Measurements from ENCODE around the gene PCDHGA1.
"Not testable (repeated sequence)": the region's sequence is repeated elsewhere in the genome, so short reads cannot be mapped to it uniquely, and the experiment has no call there.

The PCDHGA1 gene

GRCh38 chr5:141383345-141383744, 53.0 kb downstream of the PCDHGA1 start:
- DNase-seq, result no peak

GRCh38 chr5:141384471-141385267, 54.4 kb downstream of the PCDHGA1 start:
- no peak for DNase-seq

DNA sequence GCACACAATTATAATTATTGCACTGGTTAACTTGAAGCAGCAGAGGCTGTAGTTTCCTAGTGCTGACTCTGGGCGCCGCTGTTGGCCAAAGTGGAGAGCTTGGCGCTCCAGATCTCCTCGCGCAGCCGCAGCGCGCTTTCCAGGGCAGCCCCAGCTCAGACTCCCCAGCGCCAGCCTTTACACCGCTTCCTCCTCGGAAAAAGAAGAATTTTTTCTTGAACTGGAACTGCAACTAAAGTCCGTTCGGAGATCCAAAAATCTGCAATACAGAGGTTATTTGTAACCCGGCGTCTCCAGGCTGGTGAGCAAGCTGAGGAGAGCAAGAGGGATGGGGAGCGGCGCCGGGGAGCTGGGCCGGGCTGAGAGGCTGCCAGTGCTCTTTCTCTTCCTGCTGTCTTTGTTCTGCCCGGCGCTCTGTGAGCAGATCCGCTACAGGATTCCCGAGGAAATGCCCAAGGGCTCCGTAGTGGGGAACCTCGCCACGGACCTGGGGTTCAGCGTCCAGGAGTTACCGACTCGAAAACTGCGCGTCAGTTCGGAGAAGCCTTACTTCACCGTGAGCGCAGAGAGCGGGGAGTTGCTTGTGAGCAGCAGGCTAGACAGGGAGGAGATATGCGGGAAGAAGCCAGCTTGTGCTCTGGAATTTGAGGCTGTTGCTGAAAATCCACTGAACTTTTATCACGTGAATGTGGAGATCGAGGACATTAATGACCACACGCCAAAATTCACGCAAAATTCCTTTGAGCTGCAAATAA, 57.4 kb downstream of the PCDHGA1 start, which contains the start of gene PCDHGB4:
Gene PCDHGB4 (plus strand): TSS at position 142 of the 755 bp plus-strand sequence. CDS start 187 bp downstream, at position 329.
- peak; percentile 39 for DNase-seq

- no peak for DNase-seq
Measured at GRCh38 chr5:141388661-141389060, 58.3 kb downstream of the PCDHGA1 start.

GRCh38 chr5:141389153-141390042, 59.1 kb downstream of the PCDHGA1 start:
- no peak for DNase-seq

DNA sequence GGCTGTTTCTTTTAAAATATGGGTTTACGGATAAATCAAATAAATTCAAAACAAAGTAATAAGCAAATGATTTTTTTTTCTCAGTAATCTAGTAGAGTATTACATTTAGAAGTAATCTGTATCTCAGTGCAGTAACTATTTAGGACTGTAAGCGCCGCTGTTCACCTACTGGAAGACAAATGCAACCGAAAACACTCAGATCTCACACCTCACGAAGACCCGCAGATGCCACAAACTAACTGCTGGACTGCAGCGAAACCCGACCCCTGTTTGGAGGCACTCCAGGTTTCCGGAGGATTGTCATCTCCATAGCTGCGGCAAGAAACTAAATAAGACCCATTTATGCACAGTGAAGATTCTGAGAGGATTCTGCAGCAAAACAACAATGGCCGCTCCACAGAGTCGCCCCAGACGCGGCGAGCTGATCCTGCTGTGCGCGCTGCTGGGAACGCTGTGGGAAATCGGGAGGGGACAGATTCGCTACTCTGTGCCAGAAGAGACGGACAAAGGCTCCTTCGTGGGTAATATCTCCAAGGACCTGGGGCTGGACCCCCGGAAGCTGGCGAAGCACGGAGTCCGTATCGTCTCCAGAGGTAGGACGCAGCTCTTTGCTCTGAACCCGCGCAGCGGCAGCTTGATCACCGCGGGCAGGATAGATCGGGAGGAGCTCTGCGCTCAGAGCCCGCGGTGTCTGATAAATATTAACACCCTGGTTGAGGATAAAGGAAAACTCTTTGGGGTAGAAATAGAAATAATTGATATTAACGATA, 62.3 kb downstream of the PCDHGA1 start, which contains the start of gene PCDHGA8:
Gene PCDHGA8 (plus strand): TSS at position 205 of the 770 bp plus-strand sequence. CDS start 181 bp downstream, at position 386.
- DNase-seq, result no peak

DNA sequence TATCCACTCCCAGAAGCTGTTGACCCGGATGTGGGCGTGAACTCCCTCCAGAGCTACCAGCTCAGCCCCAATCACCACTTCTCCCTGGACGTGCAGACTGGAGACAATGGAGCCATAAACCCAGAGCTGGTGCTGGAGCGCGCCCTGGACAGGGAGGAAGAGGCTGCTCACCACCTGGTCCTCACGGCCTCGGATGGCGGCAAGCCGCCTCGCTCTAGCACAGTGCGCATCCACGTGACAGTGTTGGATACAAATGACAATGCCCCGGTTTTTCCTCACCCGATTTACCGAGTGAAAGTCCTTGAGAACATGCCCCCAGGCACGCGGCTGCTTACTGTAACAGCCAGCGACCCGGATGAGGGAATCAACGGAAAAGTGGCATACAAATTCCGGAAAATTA, 63.0 kb downstream of the PCDHGA1 start:
- DNase-seq, result no peak

- not testable (repeated sequence) for DNase-seq
Measured at GRCh38 chr5:141394401-141395187, 64.3 kb downstream of the PCDHGA1 start.

DNA sequence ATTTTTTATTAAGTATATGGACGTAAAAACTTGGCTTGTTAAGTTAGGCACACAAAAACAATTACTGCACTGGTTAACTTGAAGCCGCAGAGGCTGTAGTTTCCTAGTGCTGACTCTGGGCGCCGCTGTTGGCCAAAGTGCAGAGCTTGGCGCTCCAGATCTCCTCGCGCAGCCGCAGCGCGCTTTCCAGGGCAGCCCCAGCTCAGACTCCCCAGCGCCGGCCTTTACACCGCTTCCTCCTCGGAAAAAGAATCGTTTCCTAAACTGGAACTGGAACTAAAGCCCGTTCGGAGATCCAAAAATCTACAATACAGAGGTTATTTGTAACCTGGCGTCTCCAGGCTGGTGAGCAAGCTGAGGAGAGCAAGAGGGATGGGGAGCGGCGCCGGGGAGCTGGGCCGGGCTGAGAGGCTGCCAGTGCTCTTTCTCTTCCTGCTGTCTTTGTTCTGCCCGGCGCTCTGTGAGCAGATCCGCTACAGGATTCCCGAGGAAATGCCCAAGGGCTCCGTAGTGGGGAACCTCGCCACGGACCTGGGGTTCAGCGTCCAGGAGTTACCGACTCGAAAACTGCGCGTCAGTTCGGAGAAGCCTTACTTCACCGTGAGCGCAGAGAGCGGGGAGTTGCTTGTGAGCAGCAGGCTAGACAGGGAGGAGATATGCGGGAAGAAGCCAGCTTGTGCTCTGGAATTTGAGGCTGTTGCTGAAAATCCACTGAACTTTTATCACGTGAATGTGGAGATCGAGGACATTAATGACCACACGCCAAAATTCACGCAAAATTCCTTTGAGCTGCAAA, 67.6 kb downstream of the PCDHGA1 start, which contains the start of gene PCDHGB5:
Gene PCDHGB5 (plus strand): TSS at position 192 of the 796 bp plus-strand sequence. CDS start 181 bp downstream, at position 373.
- peak; percentile 56 for DNase-seq

DNA sequence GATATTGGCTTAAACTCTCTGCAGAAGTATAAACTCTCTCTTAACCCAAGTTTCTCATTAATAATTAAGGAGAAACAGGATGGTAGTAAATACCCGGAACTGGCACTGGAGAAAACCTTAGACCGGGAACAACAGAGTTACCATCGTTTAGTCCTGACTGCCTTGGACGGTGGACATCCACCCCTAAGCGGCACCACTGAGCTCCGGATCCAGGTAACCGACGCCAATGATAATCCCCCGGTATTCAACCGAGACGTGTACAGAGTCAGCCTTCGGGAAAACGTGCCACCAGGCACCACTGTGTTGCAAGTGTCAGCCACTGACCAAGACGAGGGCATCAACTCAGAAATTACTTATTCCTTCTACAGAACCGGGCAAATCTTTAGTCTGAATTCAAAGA, 68.3 kb downstream of the PCDHGA1 start:
- DNase-seq, result no peak

GRCh38 chr5:141399555-141400258, 69.4 kb downstream of the PCDHGA1 start:
- no peak for DNase-seq

DNA sequence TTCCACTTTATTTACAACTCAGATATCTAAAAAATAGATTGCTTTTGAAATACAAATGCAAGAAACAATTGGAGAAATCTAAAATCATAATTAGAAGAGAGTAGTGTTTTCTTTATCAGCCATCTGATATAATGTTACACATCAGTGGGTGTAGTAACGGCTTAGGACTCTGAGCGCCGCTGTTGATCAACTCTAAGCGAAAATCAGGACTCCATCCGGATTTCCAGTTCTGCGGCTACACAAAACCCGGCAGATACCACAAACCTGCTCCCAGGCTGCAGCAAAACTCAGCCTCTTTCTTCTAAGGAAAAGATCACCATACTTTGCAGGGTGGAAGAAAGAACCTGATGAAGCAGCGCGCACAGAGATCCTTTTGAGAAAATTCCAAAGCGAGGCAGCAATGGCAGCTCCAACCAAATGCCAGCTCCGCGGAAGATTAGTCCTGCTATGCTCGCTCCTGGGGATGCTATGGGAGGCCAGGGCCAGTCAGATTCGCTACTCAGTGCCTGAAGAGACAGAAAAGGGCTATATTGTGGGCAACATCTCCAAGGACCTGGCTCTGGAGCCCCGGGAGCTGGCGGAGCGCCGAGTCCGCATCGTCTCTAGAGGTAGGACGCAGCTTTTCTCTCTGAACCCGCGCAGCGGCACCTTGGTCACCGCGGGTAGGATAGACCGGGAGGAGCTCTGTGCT, 72.4 kb downstream of the PCDHGA1 start, which contains the start of gene PCDHGA9:
Gene PCDHGA9 (plus strand): TSS at position 226 of the 691 bp plus-strand sequence. CDS start 175 bp downstream, at position 401.
- DNase-seq, result no peak

- DNase-seq, result no peak
Measured at GRCh38 chr5:141403387-141403786, 73.1 kb downstream of the PCDHGA1 start.

DNA sequence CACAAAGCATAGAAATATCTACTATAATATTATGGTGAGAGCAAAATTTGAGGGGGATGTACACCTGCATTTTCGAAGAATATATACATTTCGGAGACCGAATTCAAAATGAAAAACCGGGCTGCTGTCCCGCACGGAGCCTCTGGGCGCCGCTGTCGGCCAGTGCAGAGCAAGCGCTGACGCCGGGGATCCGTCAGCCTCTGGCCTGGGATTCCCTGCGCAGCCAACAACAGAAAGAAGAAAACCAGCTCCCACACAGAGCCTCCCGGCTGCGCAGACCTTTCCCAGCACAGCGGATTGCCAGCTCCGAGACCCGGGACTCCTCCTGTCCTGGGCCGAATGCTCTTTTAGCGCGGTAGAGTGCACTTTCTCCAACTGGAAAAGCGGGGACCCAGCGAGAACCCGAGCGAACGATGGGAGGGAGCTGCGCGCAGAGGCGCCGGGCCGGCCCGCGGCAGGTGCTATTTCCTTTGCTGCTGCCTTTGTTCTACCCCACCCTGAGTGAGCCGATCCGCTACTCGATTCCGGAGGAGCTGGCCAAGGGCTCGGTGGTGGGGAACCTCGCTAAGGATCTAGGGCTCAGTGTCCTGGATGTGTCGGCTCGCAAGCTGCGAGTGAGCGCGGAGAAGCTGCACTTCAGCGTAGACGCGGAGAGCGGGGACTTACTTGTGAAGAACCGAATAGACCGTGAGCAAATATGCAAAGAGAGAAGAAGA, 77.6 kb downstream of the PCDHGA1 start, which contains the start of gene PCDHGB6:
Gene PCDHGB6 (plus strand): TSS at position 232 of the 716 bp plus-strand sequence. CDS start 182 bp downstream, at position 414.
- DNase-seq, result peak; percentile 50

GRCh38 chr5:141409598-141410306, 79.4 kb downstream of the PCDHGA1 start:
- DNase-seq, result no peak

- no peak for DNase-seq
Measured at GRCh38 chr5:141411575-141411974, 81.3 kb downstream of the PCDHGA1 start.
